ENCODE measurements around the gene STXBP5. TPM values are rescaled to one million over a fixed set of nuclear protein-coding genes. Genes with fewer than 3 reads are reported as not detected.

The STXBP5 gene
- total RNA-seq, 4 donors from 2014 or later: 18.1 to 22.1 (median 20.0) TPM

DNA sequence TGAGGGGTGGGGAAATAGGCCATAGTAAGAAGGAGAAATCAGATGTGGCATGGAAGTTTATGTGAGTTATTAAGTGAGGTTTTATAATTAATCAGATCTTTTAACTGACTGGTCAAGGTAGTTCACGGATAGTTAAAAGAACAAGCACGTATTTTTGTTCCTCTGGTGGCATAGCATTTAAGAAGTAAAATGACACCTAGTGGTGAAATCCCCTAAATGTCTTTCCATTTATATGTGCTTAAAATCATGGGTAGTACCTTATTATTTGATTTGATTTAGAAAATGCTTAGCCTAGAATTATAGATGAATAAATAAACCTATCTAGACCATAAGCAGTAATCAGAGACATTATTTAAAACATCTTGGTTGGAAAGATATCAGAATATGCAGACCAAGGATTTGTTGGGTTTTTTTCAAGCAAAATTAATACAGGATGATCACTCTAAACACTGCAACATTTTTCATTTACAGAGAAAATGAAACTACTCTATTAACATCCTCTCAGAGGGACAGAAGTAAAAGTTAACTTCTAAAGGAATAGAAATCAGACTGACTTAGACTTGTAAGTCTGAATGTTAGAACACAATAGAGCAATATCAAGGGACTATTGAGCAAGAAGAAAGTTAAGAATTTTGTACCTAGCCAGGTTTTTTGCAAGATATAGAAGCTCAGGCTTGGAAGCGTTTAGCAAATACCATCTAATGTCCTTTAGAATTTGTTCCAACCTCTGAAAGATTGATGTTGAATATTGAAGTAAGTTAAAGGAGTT lies 81.1 kb downstream of the STXBP5 start:
- TF ChIP-seq, protein P1, sequence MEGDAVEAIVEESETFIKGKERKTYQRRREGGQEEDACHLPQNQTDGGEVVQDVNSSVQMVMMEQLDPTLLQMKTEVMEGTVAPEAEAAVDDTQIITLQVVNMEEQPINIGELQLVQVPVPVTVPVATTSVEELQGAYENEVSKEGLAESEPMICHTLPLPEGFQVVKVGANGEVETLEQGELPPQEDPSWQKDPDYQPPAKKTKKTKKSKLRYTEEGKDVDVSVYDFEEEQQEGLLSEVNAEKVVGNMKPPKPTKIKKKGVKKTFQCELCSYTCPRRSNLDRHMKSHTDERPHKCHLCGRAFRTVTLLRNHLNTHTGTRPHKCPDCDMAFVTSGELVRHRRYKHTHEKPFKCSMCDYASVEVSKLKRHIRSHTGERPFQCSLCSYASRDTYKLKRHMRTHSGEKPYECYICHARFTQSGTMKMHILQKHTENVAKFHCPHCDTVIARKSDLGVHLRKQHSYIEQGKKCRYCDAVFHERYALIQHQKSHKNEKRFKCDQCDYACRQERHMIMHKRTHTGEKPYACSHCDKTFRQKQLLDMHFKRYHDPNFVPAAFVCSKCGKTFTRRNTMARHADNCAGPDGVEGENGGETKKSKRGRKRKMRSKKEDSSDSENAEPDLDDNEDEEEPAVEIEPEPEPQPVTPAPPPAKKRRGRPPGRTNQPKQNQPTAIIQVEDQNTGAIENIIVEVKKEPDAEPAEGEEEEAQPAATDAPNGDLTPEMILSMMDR (IDR thresholded peaks at IDR 0.05): peak; percentile 35 to 62 (median 53)
- TF ChIP-seq EP300 (IDR thresholded peaks at IDR 0.05): no peak
- intact Hi-C loops (cut with DNase I): loop anchor here (5.0 kb wide), 1 partner anchor 428 kb away; no protein-coding TSS in a partner anchor
- Histone ChIP-seq H3K4me3 (no peak overlapping the region), H3K36me3 (peaks cover 0 to 12% (median 7%) of the 10 kb centered on the region in 4 donors), H3K27ac (replicated peaks in 1 of 4) (no peak overlapping the region), H3K4me1 (peaks cover 0 to 15% (median 7%) of the 10 kb centered on the region in 4 donors), H3K27me3 (no peaks in the 10 kb centered on the region), H3K9me3 (no peaks in the 10 kb centered on the region)
- DNase-seq (ENCODE audit: extremely low spot score): no peak
- WGBS: 24% methylated on average over 3 of the region's 3 CpGs

DNA sequence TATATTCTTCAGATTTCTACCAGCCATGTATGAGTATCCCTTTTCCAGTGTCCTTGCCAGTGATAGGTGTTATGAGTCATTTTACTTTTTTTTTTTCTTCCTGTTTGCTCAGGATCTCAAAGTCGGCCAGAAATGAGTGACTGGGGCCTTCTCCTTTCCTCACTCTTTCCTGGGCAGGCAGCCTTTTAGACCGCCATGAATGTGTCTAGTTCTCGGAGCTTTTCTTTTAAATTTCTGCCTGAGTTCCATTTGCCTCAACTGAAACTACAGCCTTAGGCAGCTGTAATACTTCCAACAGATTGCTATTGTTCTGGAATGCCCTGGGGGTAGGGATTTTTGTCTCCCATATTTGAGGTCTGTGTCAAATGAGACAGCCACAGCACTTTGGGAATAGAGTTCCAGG lies 83.7 kb downstream of the STXBP5 start:
- H3K27ac ChIP-seq (replicated peaks in 1 of 4): no peak overlapping the region
- H3K36me3 ChIP-seq: peaks cover 0 to 4% (median 3%) of the 10 kb centered on the region in 4 donors
- H3K4me1 ChIP-seq: peaks cover 0 to 15% (median 7%) of the 10 kb centered on the region in 4 donors
- WGBS: 58% methylated on average over 3 of the region's 3 CpGs
- TF ChIP-seq POLR2AphosphoS5 (IDR thresholded peaks at IDR 0.05) (no peak), EP300 (IDR thresholded peaks at IDR 0.05) (no peak), POLR2A (IDR thresholded peaks at IDR 0.05; ENCODE audit: low read depth) (no peak)
- TF ChIP-seq, protein P1 (IDR thresholded peaks at IDR 0.05): no peak
- no peaks in the 10 kb centered on the region for H3K9me3 ChIP-seq
- no peak overlapping the region for H3K4me3 ChIP-seq
- H3K27me3 ChIP-seq: no peaks in the 10 kb centered on the region
- intact Hi-C loops (cut with DNase I): loop anchor here (5.0 kb wide), 1 partner anchor 431 kb away; no protein-coding TSS in a partner anchor
- no peak for DNase-seq (ENCODE audit: extremely low spot score)

DNA sequence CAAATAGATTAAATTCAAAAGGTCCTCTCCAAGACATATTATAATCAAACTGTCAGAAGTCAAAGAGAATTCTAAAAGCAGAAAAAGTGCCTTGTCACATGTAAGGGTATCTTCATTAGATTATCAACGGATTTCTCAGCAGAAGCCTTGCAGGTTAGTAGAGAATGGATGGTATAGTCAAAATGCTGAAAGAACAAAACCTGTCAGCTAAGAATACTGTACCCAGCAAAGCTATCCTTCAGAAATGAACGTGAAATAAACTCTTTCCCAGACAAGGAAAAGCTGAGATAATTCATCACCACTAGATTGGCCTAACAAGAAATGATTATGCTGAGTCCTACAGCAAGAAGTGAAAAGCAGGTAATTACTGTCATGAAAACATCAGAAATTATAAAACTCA lies 92.9 kb downstream of the STXBP5 start:
- 98% methylated on average over 2 of the region's 2 CpGs for whole genome bisulfite sequencing

DNA sequence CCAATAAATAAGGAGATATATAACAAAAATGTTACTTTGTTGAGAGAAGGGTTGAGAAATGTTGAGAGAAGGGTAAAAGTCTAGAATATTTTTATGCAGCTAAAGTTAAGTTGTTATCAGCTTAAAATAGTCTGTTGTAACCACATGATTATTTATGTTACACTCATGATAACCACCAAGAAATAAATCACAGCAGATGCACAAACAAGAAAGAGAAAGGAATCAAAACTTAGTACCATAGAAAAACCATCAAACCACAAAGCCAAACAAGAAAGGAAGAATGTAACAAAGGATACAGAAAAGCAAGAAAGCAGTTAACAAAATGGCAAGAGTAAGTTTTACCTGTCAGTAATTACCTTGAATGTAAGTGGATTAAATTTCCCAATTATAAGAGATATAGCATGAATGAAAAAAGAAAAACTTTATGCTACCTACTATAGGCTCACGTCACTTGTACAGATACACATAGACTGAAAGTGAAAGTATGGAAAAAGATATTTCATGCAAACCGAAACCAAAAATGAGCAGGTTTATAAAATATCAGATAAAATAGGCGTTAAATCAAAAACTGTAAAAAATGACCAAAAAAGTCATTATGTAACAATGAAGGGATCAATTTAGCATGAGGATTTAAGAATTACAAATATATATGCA lies 93.6 kb downstream of the STXBP5 start:
- 97% methylated on average over 3 of the region's 3 CpGs for WGBS

More for the DNA sequence above, 92.9 kb downstream of the STXBP5 start:
- Histone ChIP-seq H3K27ac (replicated peaks in 1 of 4) (no peak overlapping the region), H3K36me3 (peaks cover 0 to 27% (median 13%) of the 10 kb centered on the region in 4 donors), H3K4me1 (no peaks in the 10 kb centered on the region), H3K4me3 (no peak overlapping the region), H3K9me3 (peaks cover 0 to 3% (median 0%) of the 10 kb centered on the region in 4 donors), H3K27me3 (no peaks in the 10 kb centered on the region)
- intact Hi-C loops (cut with DNase I): no loop called here
- TF ChIP-seq, protein P1 (IDR thresholded peaks at IDR 0.05): no peak
- TF ChIP-seq POLR2AphosphoS5 (IDR thresholded peaks at IDR 0.05): no peak
- TF ChIP-seq EP300 (IDR thresholded peaks at IDR 0.05): no peak
- TF ChIP-seq POLR2A (IDR thresholded peaks at IDR 0.05; ENCODE audit: low read depth): no peak
- no peak for DNase-seq (ENCODE audit: extremely low spot score)

More for the DNA sequence above, 93.6 kb downstream of the STXBP5 start:
- H3K27me3 ChIP-seq: no peaks in the 10 kb centered on the region
- no peak for TF ChIP-seq POLR2A (IDR thresholded peaks at IDR 0.05; ENCODE audit: low read depth)
- TF ChIP-seq POLR2AphosphoS5 (IDR thresholded peaks at IDR 0.05): no peak
- no peak for TF ChIP-seq EP300 (IDR thresholded peaks at IDR 0.05)
- TF ChIP-seq, protein P1 (IDR thresholded peaks at IDR 0.05): no peak
- peaks cover 0 to 27% (median 13%) of the 10 kb centered on the region in 4 donors for H3K36me3 ChIP-seq
- intact Hi-C loops (cut with DNase I): no loop called here
- H3K4me1 ChIP-seq: no peaks in the 10 kb centered on the region
- H3K4me3 ChIP-seq: no peak overlapping the region
- peaks cover 0 to 3% (median 0%) of the 10 kb centered on the region in 4 donors for H3K9me3 ChIP-seq
- H3K27ac ChIP-seq (replicated peaks in 1 of 4): no peak overlapping the region
- no peak for DNase-seq (ENCODE audit: extremely low spot score)

Data from esophagus muscularis mucosa (tissue), 4 donors.